ENCODE measurements around the gene SLCO2A1.

SLCO2A1 gene

GRCh38 chr3:134029734-134030378 lies at the start of gene SLCO2A1:
Gene SLCO2A1 (minus strand): TSS chr3:134029925. CDS start chr3:134029802, 123 bp downstream.
- TF ChIP-seq CTCF (IDR thresholded peaks at IDR 0.05; ENCODE audit: insufficient read depth, low read depth, low read length, missing control alignments), result no peak
- peak within 1 kb of the TSS; percentile 20 for H3K4me3 ChIP-seq (ENCODE audit: low read depth, low read length)

GRCh38 chr3:134079111-134079547 lies 49.4 kb upstream of the SLCO2A1 start:
- no peak for TF ChIP-seq CTCF (IDR thresholded peaks at IDR 0.05; ENCODE audit: insufficient read depth, low read depth, low read length, missing control alignments)
- H3K4me3 ChIP-seq (ENCODE audit: low read depth, low read length), result no peak overlapping the region
- no peak for DNase-seq (ENCODE audit: low read depth)

More at GRCh38 chr3:134029734-134030378, at the start of gene SLCO2A1:
- DNase-seq (ENCODE audit: low read depth), result no peak

GRCh38 chr3:134078169-134078831 lies 48.6 kb upstream of the SLCO2A1 start:
- no peak overlapping the region for H3K4me3 ChIP-seq (ENCODE audit: low read depth, low read length)
- no peak for TF ChIP-seq CTCF (IDR thresholded peaks at IDR 0.05; ENCODE audit: insufficient read depth, low read depth, low read length, missing control alignments)
- no peak for DNase-seq (ENCODE audit: low read depth)

GRCh38 chr3:134077649-134078161 lies 48.0 kb upstream of the SLCO2A1 start:
- DNase-seq (ENCODE audit: low read depth), result no peak
- no peak for TF ChIP-seq CTCF (IDR thresholded peaks at IDR 0.05; ENCODE audit: insufficient read depth, low read depth, low read length, missing control alignments)
- no peak overlapping the region for H3K4me3 ChIP-seq (ENCODE audit: low read depth, low read length)

- TF ChIP-seq CTCF (IDR thresholded peaks at IDR 0.05; ENCODE audit: insufficient read depth, low read depth, low read length, missing control alignments), result no peak
- no peak overlapping the region for H3K4me3 ChIP-seq (ENCODE audit: low read depth, low read length)
- DNase-seq (ENCODE audit: low read depth), result no peak
Measured at GRCh38 chr3:134076851-134077250, 47.1 kb upstream of the SLCO2A1 start.

GRCh38 chr3:134075846-134076245 lies 46.1 kb upstream of the SLCO2A1 start:
- no peak overlapping the region for H3K4me3 ChIP-seq (ENCODE audit: low read depth, low read length)
- DNase-seq (ENCODE audit: low read depth), result no peak
- TF ChIP-seq CTCF (IDR thresholded peaks at IDR 0.05; ENCODE audit: insufficient read depth, low read depth, low read length, missing control alignments), result no peak
